C4-2B (cell line): ENCODE data around the gene CTRL.

Experiments used
- CTCF ChIP-seq: fragments of 450-650 bp; conservative IDR thresholded peaks from 2 replicates; pipeline ENCODE4 v1.5.1; 2017; ENCODE audit warnings: mild to moderate bottlenecking
- ZFX ChIP-seq: fragments of 450-650 bp; IDR thresholded peaks from 2 replicates; pipeline ENCODE4 v1.6.1; 2017

DNA sequence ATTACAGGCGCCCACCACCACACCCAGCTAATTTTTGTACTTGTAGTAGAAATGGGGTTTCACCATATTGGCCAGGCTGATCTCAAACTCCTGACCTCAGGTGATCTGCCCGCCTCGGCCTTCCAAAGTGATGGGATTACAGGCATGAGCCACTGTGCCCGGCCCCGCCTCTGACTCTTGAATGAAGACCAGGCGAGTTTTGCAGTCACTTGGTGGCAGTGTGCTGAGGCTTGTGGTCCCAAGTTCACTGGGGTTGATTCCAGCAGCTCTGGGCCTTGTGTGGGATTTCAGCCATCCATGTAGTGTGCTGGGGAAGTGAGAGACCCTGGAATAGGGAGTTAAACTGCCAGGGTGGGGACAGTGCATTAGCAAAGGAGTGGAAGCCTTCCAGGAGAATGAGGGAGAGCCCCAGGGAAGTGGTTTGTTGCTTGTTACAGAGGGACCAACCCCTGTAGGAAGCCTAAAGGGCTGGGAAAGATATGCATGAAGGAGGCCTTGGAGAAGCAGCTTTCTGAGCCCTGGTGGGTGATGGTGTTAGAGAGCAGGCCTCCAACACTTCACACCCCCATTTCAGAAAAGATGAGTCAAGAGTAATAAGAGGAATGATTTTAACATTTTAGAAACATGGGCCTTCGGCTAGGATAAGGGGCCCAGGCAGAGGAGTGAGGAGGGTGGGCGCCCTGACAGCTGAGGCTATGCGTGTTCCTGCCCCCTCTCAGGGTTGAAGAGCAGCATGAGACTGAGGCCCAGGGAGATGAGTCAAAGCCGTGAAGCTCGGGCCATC lies 24.1 kb downstream of the CTRL start:
- TF ChIP-seq CTCF (no peak), ZFX (no peak)
